ENCODE data around the gene SLC25A21.
A peak's percentile ranks its signal among the peaks of the same experiment; 100 is the strongest.

The SLC25A21 gene

GRCh38 chr14:36976571-36977023, 195.8 kb downstream of the SLC25A21 start:
- peak; percentile 67 for DNase-seq

- peak; percentile 99 for DNase-seq
Observed at GRCh38 chr14:36975834-36976233, 196.6 kb downstream of the SLC25A21 start.

- DNase-seq, result no peak
Observed at GRCh38 chr14:36974985-36975384, 197.4 kb downstream of the SLC25A21 start.

GRCh38 chr14:36973806-36974442, 198.5 kb downstream of the SLC25A21 start:
- no peak for DNase-seq

- DNase-seq, result no peak
Observed at GRCh38 chr14:36971263-36971855, 201.0 kb downstream of the SLC25A21 start.

GRCh38 chr14:36967892-36968555, 204.4 kb downstream of the SLC25A21 start:
- DNase-seq, result no peak

GRCh38 chr14:36955967-36956366, 216.4 kb downstream of the SLC25A21 start:
- no peak for DNase-seq

- DNase-seq, result no peak
Observed at GRCh38 chr14:36955376-36955775, 217.0 kb downstream of the SLC25A21 start.

- DNase-seq, result no peak
Observed at GRCh38 chr14:36952689-36953088, 219.7 kb downstream of the SLC25A21 start.

GRCh38 chr14:36951380-36951911, 221.0 kb downstream of the SLC25A21 start:
- no peak for DNase-seq

- no peak for DNase-seq
Observed at GRCh38 chr14:36950812-36951211, 221.6 kb downstream of the SLC25A21 start.

- DNase-seq, result no peak
Observed at GRCh38 chr14:36949371-36949770, 223.0 kb downstream of the SLC25A21 start.

- no peak for DNase-seq
Observed at GRCh38 chr14:36948157-36948859, 224.1 kb downstream of the SLC25A21 start.

- no peak for DNase-seq
Observed at GRCh38 chr14:36947362-36947761, 225.0 kb downstream of the SLC25A21 start.

GRCh38 chr14:36946872-36947271, 225.5 kb downstream of the SLC25A21 start:
- DNase-seq, result no peak

GRCh38 chr14:36944307-36945010, 227.9 kb downstream of the SLC25A21 start:
- no peak for DNase-seq

GRCh38 chr14:36942522-36943245, 229.7 kb downstream of the SLC25A21 start:
- no peak for DNase-seq

- DNase-seq, result peak; percentile 85
Observed at GRCh38 chr14:36941783-36942521, 230.5 kb downstream of the SLC25A21 start.

- DNase-seq, result no peak
Observed at GRCh38 chr14:36940476-36940875, 231.9 kb downstream of the SLC25A21 start.

- DNase-seq, result no peak
Observed at GRCh38 chr14:36939265-36939664, 233.1 kb downstream of the SLC25A21 start.

GRCh38 chr14:36938678-36939077, 233.7 kb downstream of the SLC25A21 start:
- DNase-seq, result no peak
